NCI-H187 (cell line): ENCODE measurements around the gene HNRNPK.

Experiments used
- DNase-seq, 2 experiments: peaks; one replicate each; lab custom pipeline; 2025; lab: John Stamatoyannopoulos, UW

The HNRNPK gene

DNA sequence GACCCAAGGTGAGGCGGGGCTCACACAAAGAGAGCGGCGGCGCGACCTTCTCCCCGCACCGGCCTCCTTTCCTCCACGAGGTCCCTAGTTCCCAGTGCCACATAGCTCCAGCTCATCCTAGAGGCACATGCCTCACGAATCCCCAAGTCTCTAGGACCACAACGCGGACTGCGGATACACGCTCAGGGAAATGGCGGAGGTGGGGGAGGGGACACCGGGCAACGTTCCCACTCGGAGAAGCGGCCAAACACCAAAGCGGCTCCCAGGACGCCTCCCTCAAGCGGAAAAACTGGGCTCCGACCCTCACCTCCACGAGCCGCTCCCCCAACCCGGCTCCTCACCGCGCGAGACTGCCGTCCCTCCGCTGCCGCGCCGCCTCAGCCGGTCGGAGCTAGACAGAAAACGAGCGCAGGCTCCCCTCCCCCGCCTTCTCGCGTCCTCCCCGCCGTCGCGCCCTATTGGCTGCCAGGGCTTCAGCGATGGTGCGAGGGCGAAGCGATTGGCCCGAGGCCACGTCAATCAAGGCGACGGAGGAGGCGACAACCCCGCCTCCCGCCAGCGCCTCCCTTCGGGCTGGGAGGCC lies at the start of gene HNRNPK:
Gene HNRNPK (minus strand): TSS at position 404 of the 583 bp plus-strand sequence. CDS start 1,963 bp downstream, outside the sequence.
- peak; percentile 88 to 90 for DNase-seq

DNA sequence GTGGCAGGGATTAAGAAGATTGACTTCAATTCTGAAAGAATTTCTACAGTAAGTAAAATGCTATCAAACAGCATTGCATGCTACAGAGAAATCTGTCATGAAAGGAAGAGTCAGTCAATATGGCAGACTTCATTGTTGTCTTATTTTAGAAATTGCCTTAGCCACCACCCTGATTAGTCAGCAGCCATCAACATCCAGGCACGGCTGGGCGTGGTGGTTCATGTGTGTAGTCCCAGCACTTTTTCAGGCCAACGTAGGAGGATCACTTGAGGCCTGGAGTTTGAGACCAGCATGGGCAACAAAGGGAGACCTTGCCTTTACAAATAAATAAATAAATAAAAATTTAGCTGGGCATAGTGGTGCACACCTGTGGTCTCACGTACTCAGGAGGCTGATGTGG lies 47.2 kb upstream of the HNRNPK start:
- no peak for DNase-seq

DNA sequence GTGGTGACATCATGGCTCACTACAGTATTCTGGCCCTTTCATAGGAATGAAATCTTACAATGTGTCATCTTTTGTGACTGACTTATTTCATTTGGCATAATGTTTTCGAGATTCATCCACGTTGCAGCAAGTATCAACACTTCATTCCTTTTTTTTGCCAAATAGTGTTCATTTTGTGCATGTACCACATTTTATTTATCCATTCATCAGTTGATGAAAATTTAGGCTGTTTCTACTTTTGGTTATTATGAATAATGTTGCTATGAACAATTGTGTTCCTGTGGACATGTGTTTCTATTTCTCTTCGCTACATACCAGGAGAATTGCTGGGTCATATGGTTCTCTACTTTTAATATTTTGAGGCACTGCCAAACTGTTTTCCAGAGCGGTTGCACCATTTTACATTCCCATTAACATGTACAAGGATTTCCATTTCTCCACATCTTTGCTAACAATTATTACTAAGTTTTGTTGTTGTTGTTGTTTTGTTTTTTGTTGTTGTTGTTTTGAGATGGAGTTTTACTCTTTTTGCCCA lies 44.1 kb upstream of the HNRNPK start:
- no peak for DNase-seq

DNA sequence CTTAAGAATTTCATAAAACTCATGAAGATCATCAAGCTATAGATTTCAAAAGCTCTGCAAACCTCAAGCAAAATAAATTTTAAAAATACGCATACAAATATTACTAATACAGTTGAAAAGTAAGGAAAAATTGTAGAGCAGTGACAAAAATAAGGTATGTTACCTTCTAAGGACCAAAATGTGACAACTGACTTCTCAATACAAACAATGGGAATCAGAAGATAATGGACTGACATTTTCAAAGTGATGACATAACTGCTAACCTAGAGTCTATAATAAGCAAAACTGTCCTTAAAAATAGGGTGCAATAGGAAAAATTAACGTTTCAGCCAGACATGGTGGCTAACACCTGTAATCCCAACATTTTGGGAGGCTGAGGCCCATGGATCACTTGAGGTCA lies 27.6 kb upstream of the HNRNPK start:
- DNase-seq, result no peak

DNA sequence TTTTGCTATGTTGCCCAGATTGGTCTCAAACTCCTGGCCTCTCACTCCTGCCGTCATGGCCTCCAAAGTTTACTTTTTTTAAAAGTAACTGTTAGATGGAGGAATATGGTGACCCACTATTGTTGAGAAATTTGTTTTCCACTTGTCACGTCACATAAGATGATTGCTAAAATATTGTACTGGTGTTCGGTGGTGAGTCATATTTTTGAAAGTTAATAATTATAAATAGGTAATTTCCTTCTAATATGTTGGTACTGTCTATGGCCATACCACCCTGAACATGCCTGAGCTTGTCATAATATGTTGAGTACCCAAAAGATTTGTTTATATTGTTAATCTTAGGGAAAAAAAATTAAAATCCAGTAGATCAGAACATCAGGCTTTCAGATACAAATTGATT lies 23.2 kb upstream of the HNRNPK start:
- DNase-seq, result no peak

DNA sequence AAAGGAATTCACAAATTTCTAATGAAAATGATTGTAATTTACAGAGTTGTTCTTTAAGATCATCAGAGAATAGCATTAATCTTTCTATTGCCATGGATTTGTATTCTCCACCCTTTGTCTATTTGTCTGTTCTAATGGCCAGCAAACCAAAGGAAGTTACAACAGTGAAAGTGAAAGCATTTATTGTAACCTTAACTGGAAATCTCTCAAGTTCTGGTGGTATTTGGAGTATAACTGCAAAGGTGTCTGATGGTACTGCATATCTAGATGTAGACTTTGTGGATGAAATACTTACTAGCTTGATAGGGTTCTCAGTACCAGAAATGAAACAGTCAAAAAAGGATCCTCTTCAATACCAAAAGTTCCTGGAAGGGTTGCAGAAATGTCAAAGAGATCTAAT lies 22.3 kb upstream of the HNRNPK start:
- no peak for DNase-seq

DNA sequence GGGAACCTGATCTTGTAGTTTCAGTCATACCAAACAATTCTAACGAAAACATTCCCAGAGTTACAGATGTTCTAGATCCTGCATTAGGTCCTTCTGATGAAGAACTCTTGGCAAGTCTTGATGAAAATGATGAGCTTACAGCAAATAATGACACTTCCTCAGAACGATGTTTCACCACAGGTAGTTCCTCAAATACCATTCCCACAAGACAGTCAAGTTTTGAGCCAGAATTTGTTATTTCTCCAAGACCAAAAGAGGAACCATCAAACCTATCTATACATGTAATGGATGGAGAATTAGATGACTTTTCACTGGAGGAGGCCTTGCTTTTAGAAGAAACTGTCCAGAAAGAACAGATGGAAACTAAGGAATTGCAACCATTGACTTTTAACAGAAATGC lies 21.6 kb upstream of the HNRNPK start:
- no peak for DNase-seq

DNA sequence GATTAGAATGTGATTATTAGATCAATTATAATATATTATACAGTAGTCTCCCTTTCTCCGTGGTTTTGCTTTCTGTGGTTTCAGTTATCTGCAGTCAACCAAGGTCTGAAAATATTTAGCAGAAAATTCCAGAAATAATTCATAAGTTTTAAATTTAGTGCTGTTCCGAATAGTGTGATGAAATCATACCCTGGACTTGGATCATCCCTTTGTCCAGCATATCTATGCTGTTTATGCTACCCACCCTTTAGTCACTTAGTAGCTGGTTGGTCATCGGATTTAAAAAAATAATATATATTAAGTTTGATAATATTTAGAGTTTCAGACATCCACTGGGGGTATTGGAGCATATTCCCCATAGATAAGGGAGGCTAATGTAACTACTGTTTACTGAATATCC lies 20.2 kb upstream of the HNRNPK start:
- DNase-seq, result no peak

DNA sequence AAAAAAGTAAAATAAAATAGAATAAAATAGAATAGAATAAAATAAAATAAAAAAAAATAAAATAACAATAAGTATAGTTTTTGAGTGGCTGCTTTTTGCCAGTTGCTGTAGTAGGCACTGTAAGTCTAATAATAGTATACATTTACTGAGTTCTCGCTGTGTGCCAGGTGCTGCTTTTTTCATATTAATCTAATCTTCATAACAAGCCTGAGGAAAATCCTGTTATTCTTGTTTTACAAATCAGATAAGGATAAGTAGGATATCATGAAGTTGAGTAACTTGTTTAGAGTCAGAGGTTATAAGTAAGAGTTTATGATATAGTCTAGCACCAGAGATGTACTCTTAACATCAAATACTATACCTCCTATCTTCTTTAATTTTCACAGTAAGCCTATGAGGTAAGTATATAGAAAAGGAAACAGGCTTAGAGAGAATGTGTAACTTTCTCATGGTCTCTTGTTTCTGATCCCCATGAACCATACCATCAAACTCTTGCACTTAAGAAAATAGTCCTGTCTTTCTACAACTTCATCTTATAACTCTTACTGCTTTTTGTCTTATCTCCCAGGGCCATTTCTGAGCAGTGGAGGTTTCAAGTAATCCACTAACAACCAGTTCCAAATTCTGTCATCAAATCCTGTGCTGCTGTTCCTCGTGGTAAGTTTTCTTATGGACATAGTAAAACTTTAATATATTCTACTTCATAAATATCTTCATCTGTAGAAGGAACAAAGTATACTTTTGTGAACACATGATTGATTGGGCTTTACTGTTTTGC lies 19.3 kb upstream of the HNRNPK start:
- DNase-seq, result no peak

DNA sequence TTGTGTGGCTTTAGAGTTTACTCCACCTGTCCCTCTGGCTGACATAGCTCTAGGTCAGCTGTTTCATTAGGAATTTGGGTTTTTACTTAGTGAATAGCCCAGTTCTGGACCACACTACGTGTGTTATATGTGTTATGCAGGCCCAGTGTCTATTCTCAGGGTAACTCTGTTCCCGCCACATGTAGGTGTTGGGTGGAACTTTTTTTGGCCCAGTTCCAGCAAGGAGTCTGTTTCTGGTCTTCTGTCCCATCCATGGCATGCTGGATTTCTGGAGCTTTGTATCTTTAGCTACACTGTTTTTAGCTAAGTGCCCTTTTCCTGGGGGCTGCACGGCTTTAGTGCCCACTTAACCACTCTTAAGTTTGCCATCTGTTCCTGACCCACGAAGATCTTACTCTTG lies 16.1 kb upstream of the HNRNPK start:
- DNase-seq, result no peak

DNA sequence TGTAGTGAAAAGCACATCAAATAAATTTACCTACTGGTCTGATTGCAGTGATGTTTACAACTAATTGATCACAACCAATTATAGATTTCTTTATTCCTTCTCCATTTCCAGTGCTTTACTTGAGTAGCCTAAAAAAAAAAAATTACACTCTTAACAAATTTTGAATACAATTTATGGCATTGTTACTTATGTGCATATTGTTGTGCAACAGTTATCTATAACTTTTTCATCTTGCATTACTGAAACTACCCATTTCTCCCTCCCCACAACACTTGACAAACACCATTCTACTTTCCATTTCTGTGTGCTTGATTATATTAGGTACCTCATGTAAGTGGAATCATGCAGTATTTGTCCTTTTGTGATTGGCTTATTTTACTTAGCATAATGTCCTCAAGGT lies 12.9 kb upstream of the HNRNPK start:
- no peak for DNase-seq

DNA sequence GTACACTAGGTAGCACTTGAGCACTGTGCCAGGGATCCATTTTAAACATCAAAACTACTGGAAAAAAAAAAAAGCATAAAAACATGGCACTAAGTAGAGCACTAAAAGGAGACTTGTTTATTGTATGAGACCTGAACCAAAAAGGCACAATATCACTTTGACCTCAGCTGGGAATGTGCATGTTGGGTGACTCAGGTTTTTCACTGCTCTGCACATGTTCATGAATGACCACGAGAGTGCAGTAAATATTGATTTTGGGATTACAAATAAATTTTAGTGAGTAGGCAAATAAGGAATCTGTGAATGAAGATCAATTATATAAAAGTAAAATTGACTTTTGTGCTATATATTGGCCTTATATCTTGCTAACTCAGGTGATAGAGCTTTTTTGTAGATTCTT lies 12.4 kb upstream of the HNRNPK start:
- DNase-seq, result no peak

DNA sequence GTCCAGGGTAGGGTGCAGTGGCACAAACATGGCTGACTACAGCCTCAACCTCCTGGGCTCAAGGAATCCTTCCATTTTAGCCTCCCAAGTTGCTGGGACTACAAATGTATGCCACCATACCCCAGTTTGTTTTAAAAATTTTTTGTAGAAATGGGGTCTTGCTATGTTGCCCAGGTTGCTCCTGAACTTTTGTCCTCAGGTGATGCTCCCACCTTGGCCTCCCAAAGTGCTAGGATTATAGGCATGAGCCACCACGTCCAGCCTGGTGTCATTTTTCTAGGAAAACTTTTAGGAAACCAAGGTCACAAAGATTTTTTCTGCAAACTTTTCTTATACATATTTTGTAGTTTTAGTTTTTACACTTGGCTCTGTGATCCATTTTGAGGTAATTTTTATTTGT lies 11.3 kb upstream of the HNRNPK start:
- DNase-seq, result no peak

DNA sequence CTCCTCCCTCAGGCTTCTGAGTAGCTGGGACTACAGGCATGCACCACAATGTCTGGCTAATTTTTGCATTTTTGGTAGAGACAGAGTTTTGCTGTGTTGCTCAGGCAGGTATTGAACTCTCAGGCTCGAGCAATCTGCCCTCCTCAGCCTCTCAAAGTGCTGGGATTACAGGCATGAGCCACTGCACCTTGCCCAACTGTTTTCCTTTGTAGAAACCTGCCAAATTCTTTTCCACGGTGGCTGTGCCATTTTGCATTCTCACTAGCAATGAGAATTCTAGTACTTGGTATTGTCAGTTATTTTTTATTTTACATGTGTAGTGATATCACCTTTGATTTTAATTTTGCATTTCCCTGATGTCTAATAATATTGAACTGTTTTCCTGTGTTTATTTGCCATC lies 8.4 kb upstream of the HNRNPK start:
- DNase-seq, result no peak

DNA sequence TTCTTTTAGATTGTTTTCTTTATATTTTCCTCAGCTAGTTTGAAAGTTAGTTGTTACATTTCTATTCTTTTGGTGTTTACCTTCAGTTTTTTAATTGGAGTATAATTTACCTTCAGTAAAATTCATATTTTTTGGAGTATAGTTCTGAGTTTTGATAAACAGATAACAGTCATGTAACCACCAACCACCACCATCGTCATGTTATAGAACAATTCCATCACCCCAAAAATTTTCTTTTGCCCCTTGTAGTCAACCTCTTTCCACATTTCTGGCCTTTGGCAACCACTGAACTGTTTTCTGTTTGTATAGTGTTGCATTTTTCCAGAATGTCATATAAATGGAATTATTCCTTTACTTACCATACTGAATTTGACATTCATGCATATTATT lies 7.4 kb upstream of the HNRNPK start:
- no peak for DNase-seq

DNA sequence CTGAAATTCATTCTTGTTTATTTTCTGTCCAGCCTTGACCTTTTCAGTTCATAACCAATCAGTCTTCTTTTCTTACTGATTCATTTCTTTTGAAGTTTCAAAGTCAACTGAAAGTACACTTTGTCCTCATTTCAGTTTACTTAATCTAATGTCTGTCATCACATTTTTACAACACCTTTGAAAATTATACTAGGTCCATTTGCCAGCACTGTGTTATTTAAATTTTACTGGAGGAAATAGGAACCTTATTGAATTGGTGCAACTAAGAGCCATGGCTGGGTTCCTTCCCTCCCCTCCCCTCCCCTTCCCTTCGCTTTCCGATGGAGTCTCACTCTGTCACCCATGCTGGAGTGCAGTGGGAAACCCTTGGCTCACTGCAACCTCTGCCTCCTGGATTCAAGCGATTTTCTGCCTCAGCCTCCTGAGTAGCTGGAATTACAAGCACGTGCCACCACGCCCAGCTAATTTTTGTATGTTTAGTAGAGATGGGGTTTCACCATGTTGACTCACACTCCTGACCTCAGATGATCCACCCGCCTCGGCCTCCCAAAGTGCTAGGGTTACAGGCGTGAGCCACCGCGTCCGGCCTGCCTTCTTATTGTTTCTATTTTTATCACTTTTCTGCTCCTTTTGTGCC lies 6.9 kb upstream of the HNRNPK start:
- DNase-seq, result no peak

DNA sequence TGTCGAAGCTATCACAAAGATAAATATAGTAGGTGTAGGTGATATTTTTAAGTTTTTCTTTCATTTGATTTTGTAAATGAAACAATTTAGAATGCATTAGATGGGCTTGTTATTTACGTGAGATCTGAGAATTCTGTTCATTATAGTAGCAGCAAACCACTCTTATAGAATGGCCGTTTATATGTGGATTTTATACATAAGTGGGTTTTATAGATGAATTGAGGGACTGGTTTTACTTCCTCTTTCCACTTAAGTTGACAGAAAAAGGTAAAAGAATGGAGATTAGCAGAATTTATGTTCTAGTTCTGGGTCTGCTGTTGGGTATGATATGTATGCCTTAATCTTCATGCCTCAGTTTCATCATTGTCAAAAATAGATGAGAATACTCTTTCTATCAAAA lies 6.2 kb upstream of the HNRNPK start:
- no peak for DNase-seq

DNA sequence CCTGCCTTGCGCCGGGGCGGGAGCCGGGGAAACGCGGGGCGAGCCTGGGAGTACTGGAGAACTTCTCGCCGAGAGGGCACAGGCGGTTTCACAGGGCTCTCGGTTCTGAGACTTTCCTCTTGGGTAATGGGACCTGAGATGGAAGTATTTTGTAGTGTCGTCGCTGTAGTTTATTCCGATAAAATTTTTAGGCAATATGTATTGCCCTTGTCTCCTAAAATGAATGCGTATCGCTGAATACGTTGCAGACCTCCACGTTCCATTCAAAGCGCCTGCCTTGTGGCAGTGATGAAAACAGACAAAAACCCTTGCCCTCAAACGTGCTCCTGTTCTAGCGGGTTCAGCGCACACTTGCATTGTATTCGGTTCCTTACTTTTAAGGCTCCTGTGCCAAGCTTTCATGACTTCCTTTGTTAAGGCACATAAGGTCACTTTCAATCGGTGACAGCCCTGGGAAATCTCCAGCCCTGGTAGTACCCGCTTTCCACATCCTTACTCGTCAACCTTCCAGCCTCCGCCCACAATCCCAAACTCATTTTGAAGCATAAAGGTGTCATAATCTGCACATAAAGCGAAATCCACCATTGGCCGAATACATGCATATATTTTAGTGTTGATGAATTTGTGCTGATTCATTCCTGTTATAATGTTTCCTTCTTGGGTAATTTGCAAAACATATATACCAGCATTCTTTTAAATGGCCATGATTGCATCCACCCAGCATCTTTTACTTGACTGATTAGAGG lies 1.3 kb upstream of the HNRNPK start:
- peak in 1 of 2 experiments; percentile 23 for DNase-seq

DNA sequence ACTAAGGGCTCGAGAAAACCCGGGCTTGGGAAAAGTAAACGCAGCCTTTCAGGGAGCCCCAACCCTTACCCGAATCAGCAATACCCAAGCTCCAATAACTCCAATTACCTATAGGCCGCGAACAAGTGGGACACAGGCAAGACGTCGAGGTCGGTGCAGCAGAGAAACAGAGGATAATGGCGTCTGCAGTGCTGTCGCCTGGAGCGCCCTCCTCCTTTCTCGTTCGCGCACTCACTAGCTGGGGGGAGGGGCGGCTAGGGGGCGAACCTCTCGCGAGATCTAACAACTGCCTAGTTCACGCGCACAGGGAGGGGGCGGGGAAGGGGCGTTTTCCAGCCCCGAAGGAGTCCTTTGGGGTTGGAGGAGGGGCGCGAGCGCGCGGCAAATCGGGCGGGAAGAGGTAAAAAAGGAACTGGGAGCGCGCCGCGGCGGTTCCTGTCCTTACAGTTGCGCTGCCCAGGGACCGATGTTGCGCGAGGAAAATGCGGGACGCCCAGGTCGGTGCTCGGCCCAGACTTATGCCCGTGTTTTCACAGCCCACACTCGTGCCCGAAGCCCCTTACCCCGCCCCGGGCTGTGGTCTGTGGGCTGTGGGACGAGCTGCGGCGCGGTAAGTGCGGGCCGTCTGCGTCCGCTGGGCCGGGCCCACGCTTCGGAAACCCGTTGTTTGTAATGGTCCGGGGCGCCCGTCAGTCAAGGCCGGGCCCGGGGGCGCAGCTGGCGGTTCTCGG lies 545 bp upstream of the HNRNPK start, which contains the start of gene RMI1:
Gene RMI1 (plus strand): TSS at position 411 of the 731 bp plus-strand sequence. CDS start 20,182 bp downstream, outside the sequence.
- DNase-seq, result peak; percentile 88 to 95

DNA sequence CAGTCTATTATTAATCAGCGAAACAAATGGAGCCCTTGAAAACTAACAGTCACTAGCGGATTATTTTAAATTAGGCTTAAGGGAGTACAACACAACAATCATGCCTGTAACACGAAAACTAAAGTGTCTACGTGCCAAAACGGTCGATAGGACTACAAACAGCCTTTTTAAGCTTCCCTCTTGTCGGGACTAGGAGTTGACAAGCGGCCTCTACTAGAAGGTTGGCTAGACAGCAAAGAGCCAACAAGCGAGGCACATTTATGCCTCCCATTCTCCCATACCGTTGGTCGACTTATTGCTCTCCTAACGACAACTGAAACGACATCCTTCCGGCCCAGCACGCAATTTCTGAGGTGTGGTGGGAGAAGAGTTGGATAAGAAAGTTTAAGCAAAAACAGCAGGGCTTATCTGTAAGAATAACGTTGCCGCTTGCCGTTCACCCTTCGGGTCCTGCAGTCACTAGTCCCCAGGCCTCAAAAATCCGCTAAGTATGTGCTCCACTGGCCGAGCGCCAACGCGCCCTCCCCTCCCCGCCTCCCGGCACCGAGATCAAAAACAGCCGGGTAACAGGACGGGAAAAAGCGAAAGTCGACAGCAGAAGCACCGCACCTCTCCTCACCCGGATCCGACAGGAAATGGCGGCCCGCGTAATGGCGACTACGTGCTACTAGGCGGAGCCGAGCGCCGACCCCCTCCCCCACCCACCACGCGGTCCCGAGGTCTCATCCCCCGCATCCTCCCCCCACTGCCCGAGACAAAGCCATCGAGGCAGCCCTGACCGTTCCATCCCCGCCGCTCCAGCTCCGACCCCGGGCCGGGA lies 813 bp downstream of the HNRNPK start:
- DNase-seq, result peak; percentile 5 to 7

DNA sequence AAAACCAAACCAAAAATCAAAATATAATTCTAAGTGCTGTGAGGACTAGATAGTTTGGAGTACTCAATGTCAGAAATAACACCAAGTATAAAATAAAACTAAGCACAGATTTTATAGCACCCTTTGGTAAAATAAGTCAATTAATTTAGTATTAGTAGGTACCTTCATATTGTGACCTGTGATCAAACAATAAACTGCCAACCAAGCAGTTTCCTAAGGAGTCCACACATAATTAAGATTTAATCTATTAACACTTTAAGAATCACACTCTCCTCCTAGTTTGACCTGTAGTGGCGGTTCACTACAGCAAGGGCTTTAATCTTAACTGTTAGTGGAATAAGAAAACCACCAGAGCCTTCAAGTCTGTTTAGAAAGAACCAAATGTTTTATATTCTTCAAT lies 2.8 kb downstream of the HNRNPK start:
- DNase-seq, result no peak
